GM18517 (cell line): ENCODE measurements around the gene TSC22D2.

Source experiments
- ATAC-seq: cut with Tn5 transposase; IDR thresholded peaks from one replicate; pipeline ENCODE4 v1.9.1; 2021; ENCODE audit warnings: mild to moderate bottlenecking, moderate library complexity; ENCODE audit not compliant: unreplicated experiment

TSC22D2 gene

DNA sequence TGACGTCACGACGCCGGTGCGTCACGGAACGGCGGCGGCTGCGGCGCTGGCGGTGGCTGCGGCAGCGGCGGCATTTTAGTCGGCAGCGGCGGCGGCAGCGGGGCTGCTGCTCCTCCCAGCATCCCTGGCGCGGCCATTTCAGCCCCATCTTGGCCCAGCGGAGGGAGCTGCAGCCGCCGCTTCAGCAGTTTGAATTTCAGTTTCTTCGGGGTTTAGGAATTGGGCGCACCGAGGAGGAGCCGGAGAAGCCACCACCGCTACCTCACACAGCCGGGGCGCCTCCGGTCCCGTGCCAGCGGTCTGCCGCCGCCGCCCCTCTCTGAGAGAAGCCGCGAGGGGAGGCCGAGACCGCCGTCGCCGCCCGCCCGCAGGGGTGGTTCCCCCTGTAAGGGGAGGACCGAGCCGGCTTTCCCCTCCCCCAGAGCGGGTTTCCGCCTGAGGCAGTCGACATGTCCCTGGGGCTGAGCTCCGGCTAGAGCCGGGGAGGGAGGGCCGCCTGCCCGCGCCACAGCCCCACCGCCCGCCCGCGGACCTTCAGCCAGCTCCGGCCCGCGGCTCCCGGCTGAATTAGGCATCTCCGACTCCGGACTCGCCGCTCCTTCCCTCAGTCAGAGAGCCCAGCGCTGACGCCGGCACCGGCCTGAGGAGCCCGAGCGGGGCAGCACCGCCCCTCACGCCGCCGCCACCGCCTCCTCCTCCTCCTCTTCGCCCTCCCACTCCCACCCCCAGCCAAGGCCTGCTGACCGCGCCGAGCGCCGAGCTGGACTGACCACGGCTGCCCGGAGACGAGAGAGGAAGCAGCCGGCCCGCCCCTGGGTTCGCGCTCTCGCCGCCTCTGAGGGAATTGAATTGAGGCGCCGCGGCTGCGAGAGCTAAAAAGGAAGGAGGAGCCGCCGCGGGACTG is at the start of gene TSC22D2:
TSC22D2 (plus strand) TSS at position 78 of the 904 bp plus-strand sequence. CDS start 1,053 bp downstream, outside the sequence.
- peak; percentile 67 for ATAC-seq

DNA sequence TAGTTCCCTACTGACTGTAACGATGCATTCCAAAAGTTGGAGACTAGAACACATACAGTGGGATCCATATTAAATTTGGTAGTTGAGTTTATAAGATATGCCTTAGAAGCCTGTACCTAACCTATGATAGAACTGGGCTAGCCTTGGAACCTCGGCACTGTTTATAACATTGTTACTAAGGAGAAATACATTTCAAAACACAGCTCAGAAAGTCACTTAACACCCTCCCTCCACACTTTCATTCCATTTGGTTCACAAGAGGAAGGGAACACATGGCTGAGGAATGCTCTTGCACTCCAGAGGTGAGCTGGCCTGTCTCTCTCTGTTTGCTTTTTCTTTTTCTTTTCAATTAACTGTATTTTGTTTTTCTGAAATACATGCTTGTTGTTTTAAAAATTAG is 48.7 kb upstream of the TSC22D2 start:
- no peak for ATAC-seq

GRCh38 chr3:150360966-150361365 is 47.1 kb upstream of the TSC22D2 start:
- ATAC-seq = no peak

DNA sequence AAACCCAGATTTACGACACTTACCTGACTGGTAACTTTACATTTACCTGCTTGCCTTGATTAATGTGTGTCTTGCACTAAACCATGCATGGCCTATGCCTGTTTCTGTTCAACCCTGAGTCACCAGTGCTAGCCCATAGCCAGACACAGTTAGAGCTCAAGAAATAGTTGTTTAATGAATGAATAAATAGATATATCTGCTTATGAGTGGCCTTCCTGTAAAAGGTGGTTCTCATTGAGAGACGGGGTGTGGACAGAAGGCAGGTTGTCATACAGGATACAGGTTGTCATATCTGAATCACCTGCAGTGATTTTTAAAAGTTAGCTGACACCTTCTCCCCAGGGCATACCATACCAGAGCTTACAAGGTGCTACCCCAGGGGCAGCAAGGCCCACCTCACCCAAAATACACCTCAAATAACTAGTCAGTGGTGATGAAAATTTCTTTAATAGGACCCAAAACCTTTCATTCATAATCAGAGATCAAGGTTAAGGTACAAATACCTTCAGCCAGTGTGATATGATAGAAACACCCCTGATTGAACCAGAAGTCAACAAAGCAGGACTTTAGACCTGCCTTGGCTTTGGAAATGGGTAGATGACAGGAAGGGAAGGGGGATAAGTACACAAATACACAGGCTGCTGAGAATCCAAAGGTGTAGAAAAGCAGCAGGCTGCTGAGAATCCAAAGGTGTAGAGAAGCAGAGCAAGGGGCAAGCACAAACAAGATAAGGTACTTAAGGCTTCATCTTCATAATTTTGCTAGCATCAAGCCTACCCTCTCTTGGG is 45.4 kb upstream of the TSC22D2 start:
- no peak for ATAC-seq

DNA sequence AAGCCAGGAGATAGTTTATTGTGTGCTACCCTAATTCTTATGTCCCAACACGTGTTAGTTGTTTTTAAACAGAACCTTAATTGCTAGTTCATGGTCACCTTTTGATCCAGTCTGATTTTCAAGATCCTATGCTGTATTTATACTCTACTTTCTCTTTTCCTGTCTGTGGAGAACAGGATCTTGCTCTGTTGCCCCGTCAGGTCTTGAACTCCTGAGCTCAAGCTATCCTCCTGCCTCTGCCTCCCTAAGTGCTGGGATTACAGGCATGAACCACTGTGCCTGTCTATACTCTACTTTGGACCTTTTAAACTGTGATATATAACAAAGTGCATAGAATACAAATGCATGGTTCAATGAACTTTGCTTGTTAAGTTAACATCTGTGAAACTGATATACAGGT is 44.7 kb upstream of the TSC22D2 start:
- ATAC-seq = no peak

GRCh38 chr3:150365132-150365604 is 42.9 kb upstream of the TSC22D2 start:
- peak; percentile 51 for ATAC-seq

DNA sequence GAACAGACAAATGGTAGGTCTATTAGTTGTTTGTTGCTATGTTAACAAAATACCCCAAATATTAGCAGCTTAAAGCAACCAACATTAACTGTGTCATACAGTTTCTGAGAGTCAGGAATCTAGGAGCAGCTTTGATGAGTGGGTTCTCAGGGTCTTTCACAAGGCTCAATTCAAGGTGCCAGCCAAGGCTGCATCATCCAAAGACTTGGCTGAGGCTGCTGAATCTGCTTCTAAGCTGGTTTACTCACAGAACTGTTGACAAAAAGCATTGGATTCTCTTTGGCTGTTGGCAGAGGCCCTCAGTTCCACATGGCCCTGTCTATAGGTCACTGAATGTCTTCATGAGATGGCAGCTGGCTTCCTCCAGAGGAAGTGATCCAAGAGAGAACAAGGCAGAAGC is 40.3 kb upstream of the TSC22D2 start:
- no peak for ATAC-seq

DNA sequence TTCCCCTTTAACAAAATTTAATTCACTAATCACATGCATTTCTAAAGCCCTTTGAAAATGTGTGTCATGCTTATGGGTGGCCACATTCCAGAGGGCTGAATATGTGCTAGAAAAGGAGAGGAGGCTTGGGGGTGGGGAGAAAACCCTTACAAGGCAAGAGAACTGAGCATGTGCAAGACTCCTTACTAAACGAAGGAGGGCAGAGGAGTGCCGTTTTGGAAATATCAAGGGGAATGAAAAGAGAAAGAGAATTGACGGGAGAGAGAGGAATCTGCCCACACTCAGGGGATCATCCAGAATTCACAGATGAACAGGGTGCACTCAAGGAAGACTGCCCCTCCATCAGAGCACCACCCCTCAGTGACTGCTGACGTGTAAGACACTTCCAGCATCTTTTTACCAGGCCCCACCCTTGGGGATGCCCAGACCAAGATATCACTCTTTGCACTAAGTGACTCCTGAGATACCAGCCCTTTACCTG is 37.9 kb upstream of the TSC22D2 start:
- no peak for ATAC-seq

DNA sequence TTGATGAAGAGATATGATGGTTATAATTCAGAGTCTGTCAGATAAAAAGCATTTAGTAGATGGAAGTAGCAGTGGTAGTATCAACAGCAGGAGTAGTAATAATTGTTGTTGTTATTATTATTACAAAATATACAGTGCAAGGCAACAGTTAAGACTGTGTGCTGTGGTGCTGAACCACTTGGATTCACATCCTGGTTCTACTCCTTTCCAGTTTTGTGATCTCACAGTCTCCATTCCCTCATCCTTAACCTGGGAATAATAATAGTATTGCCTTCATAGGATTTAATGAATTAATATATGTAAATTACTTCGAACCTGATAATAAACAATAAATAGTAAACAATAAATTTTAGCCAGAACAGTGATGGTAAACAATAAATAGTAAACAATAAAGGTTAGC is 37.1 kb upstream of the TSC22D2 start:
- no peak for ATAC-seq

GRCh38 chr3:150371741-150372254 is 36.3 kb upstream of the TSC22D2 start:
- no peak for ATAC-seq

DNA sequence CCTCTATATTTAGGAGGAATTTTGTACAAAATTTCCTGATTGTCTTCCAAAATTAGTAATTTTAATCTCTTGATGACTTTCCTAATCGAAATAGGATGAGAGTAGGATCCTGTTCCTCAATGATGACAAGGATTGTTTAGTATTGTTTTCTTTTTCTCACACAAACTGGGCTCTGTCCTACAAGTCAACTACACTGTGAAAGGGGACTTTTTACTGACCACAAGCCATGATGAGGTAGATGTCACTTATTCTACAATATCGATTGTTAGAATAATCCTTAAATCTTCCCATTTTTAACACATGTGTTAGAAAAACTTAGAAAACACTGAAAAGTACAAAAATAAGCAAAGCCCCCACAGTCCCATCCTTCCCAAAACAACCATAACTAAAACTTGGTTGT is 35.8 kb upstream of the TSC22D2 start:
- no peak for ATAC-seq

- peak; percentile 46 for ATAC-seq
Observed at GRCh38 chr3:150372722-150373121, 35.4 kb upstream of the TSC22D2 start.

DNA sequence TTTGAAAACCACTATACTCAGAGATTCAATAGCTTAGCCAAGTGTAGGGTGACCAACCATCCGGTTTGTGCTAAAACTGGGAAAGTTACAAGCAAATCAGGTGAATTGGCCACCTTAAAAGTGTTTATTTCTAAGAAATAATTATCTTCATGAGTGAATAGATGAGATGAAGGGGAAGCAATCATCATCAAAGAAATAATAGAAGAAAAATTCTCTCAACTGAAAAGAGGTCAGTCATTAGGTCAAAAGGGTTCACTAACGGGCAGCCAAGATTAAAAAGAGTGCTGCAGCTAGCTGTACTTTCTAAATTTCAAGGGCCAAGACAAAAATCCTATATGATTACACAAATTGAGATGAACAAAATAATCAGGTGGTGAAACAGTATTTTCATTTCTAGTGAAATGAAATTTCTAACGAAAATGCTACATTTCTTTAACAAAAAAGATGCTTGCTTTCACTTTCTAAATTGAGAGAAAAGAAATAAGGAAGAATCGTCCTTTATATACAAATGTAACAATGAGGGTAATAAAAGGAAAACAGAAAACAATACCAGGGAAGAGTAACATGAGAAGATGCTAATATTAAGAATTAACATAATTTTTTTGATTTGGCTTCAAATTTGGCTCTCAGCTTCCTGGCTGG is 34.7 kb upstream of the TSC22D2 start:
- ATAC-seq = no peak

- no peak for ATAC-seq
Observed at GRCh38 chr3:150374975-150375374, 33.1 kb upstream of the TSC22D2 start.

- ATAC-seq = no peak
Observed at GRCh38 chr3:150376001-150376848, 31.9 kb upstream of the TSC22D2 start.

DNA sequence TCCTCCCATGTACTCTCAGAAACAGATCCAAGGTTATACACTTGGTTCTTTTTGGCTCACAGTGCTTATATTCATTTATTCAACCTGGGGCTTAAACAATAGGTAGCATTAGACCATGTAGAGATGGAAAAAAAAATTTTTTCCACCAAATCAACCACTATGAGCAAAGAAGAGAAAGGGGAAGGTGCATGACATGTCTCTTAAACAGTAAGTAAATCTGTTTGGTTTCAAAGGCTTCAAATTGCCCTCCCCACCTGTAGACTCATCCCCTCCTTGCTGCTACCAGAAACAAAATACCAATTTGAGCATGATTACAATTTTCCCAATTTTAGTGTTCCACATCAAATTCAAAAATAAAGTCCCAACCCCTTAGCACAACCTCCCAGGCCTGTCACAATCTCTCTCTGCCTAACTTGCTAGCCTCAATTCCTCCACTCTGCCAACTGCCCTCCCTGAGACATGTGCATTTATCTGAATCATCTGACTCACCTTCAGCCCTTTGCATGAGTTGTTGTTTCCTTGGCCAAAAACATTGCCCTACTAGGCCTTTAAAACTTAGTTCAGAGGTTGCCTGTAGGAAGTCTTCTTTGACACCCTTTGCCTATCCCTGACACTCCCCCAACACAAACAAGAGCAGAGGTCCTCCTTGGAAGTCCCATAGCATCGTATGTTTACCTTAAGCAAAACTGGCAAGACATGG is 30.3 kb upstream of the TSC22D2 start:
- ATAC-seq = no peak

GRCh38 chr3:150378301-150378748 is 29.8 kb upstream of the TSC22D2 start:
- no peak for ATAC-seq

GRCh38 chr3:150379469-150379868 is 28.6 kb upstream of the TSC22D2 start:
- no peak for ATAC-seq
